ENCODE data around the gene OR6M1. TPM values are rescaled to one million over a fixed set of nuclear protein-coding genes. Genes with fewer than 3 reads are reported as not detected.

The OR6M1 gene
- total RNA-seq, 1 donor from 2014 or later = not detected

DNA sequence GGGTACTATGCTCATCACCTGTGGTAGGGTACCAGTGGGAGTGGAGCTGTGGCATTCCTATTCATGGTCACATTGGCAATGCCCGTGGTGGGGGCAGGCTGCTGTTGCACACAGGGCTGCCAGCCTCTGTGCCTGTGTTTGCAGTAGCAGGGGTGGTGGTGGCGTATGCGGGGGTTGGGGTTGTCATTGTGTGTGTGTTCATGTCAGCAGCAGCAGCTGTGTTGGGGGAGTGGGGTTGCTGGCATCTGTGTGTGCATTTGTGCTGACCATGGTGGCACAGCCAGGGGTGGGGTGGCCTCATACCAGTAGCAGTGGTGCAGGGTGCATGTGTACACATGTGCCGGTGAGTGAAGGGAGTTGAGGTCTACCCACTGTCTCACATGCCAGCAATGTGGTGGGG, 45.0 kb upstream of the OR6M1 start:
- no peaks in the 10 kb centered on the region for H3K27me3 ChIP-seq (ENCODE audit: insufficient read depth, low read length)
- H3K27ac ChIP-seq (ENCODE audit: low read depth, low read length) = no peak overlapping the region
- H4K20me1 ChIP-seq (ENCODE audit: insufficient read depth, low read length) = no peaks in the 10 kb centered on the region
- no peaks in the 10 kb centered on the region for H3K9me3 ChIP-seq (ENCODE audit: insufficient read depth, low read depth, low read length)
- no peak overlapping the region for H3K4me3 ChIP-seq (ENCODE audit: insufficient read depth, low read depth, low read length)
- H3K79me2 ChIP-seq (ENCODE audit: insufficient read depth, low read length) = no peaks in the 10 kb centered on the region
- H3K4me1 ChIP-seq (ENCODE audit: insufficient read depth, low read length) = no peaks in the 10 kb centered on the region
- H3K27ac Mint-ChIP-seq (ENCODE audit: unreplicated experiment) = no peak overlapping the region
- TF ChIP-seq CTCF (IDR thresholded peaks at IDR 0.05; ENCODE audit: insufficient read depth, low read depth, low read length) (no peak), EZH2 (IDR thresholded peaks at IDR 0.05; ENCODE audit: insufficient read depth, low read length) (no peak)
- peaks cover 5% of the 10 kb centered on the region for H3K9me3 Mint-ChIP-seq (ENCODE audit: unreplicated experiment)
- H2AFZ ChIP-seq (ENCODE audit: low read depth, low read length) = no peak overlapping the region
- no peaks in the 10 kb centered on the region for H3K36me3 ChIP-seq (ENCODE audit: insufficient read depth, low read length)
- DNase-seq (ENCODE audit: low read depth) (no peak), FAIRE-seq (no peak)
- no peaks in the 10 kb centered on the region for H3K4me1 Mint-ChIP-seq (ENCODE audit: low read depth, unreplicated experiment)
- no peaks in the 10 kb centered on the region for H3K27me3 Mint-ChIP-seq (ENCODE audit: low read depth, unreplicated experiment)
- H3K4me3 Mint-ChIP-seq (ENCODE audit: unreplicated experiment) = no peak overlapping the region
- no peak overlapping the region for H3K9ac ChIP-seq (ENCODE audit: low read length)
- peaks cover 4% of the 10 kb centered on the region for H3K36me3 Mint-ChIP-seq (ENCODE audit: low read depth, unreplicated experiment)
- H3K4me2 ChIP-seq (ENCODE audit: low read length) = no peak overlapping the region

DNA sequence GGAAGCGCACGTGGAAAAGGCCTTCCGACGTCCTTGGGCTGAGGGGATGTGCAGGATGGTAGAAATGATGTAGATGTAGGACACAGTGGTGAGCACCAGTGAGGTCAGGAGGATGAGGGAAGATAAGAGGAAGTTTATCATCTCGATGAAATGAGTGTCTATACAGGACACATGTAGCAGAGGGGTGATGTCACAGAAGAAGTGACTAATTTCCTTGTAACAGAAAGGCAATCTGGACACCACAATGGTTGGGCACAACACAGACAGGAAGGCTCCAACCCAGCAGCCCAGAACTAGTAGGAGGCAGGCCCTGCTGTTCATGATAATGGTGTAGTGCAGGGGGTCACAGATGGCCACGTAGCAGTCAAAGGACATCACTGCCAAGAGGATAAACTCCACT, 35.0 kb upstream of the OR6M1 start:
- no peak overlapping the region for H3K27ac Mint-ChIP-seq (ENCODE audit: unreplicated experiment)
- Histone ChIP-seq H3K4me3 (ENCODE audit: insufficient read depth, low read depth, low read length) (no peak overlapping the region), H4K20me1 (ENCODE audit: insufficient read depth, low read length) (no peaks in the 10 kb centered on the region), H3K4me2 (ENCODE audit: low read length) (no peak overlapping the region), H2AFZ (ENCODE audit: low read depth, low read length) (no peak overlapping the region), H3K27ac (ENCODE audit: low read depth, low read length) (no peak overlapping the region), H3K9me3 (ENCODE audit: insufficient read depth, low read depth, low read length) (no peaks in the 10 kb centered on the region), H3K4me1 (ENCODE audit: insufficient read depth, low read length) (no peaks in the 10 kb centered on the region), H3K36me3 (ENCODE audit: insufficient read depth, low read length) (no peaks in the 10 kb centered on the region), H3K79me2 (ENCODE audit: insufficient read depth, low read length) (no peaks in the 10 kb centered on the region), H3K9ac (ENCODE audit: low read length) (no peak overlapping the region), H3K27me3 (ENCODE audit: insufficient read depth, low read length) (no peaks in the 10 kb centered on the region)
- no peaks in the 10 kb centered on the region for H3K9me3 Mint-ChIP-seq (ENCODE audit: unreplicated experiment)
- H3K4me3 Mint-ChIP-seq (ENCODE audit: unreplicated experiment) = no peak overlapping the region
- TF ChIP-seq CTCF (IDR thresholded peaks at IDR 0.05; ENCODE audit: insufficient read depth, low read depth, low read length) = no peak
- no peak for TF ChIP-seq EZH2 (IDR thresholded peaks at IDR 0.05; ENCODE audit: insufficient read depth, low read length)
- DNase-seq (ENCODE audit: low read depth) (no peak), FAIRE-seq (no peak)
- H3K4me1 Mint-ChIP-seq (ENCODE audit: low read depth, unreplicated experiment) = peaks cover 3% of the 10 kb centered on the region
- H3K27me3 Mint-ChIP-seq (ENCODE audit: low read depth, unreplicated experiment) = no peaks in the 10 kb centered on the region
- H3K36me3 Mint-ChIP-seq (ENCODE audit: low read depth, unreplicated experiment) = no peaks in the 10 kb centered on the region

- Mint-ChIP-seq H3K9me3 (ENCODE audit: unreplicated experiment) (no peaks in the 10 kb centered on the region), H3K27me3 (ENCODE audit: low read depth, unreplicated experiment) (no peaks in the 10 kb centered on the region), H3K4me3 (ENCODE audit: unreplicated experiment) (no peak overlapping the region), H3K27ac (ENCODE audit: unreplicated experiment) (no peak overlapping the region), H3K36me3 (ENCODE audit: low read depth, unreplicated experiment) (no peaks in the 10 kb centered on the region), H3K4me1 (ENCODE audit: low read depth, unreplicated experiment) (peaks cover 3% of the 10 kb centered on the region)
- no peak for DNase-seq (ENCODE audit: low read depth)
- Histone ChIP-seq H3K9ac (ENCODE audit: low read length) (no peak overlapping the region), H3K9me3 (ENCODE audit: insufficient read depth, low read depth, low read length) (no peaks in the 10 kb centered on the region), H3K36me3 (ENCODE audit: insufficient read depth, low read length) (no peaks in the 10 kb centered on the region), H3K4me2 (ENCODE audit: low read length) (no peak overlapping the region), H3K4me1 (ENCODE audit: insufficient read depth, low read length) (no peaks in the 10 kb centered on the region), H3K27ac (ENCODE audit: low read depth, low read length) (no peak overlapping the region), H4K20me1 (ENCODE audit: insufficient read depth, low read length) (no peaks in the 10 kb centered on the region), H3K27me3 (ENCODE audit: insufficient read depth, low read length) (no peaks in the 10 kb centered on the region), H2AFZ (ENCODE audit: low read depth, low read length) (no peak overlapping the region), H3K79me2 (ENCODE audit: insufficient read depth, low read length) (no peaks in the 10 kb centered on the region), H3K4me3 (ENCODE audit: insufficient read depth, low read depth, low read length) (no peak overlapping the region)
- TF ChIP-seq CTCF (IDR thresholded peaks at IDR 0.05; ENCODE audit: insufficient read depth, low read depth, low read length) (no peak), EZH2 (IDR thresholded peaks at IDR 0.05; ENCODE audit: insufficient read depth, low read length) (no peak)
- no peak for FAIRE-seq
These were observed 33.0 kb upstream of the OR6M1 start for GRCh38 chr11:123839131-123839530.

Measured in astrocyte (in vitro differentiated cells and primary cell).